ENCODE measurements around the gene CARD9.

Gene CARD9

GRCh38 chr9:136387217-136387616 lies 13.7 kb upstream of the CARD9 start:
- peaks cover 77% of the 10 kb centered on the region for H3K36me3 ChIP-seq (ENCODE audit: control insufficient read depth, low read length)
- no peaks in the 10 kb centered on the region for H3K27me3 ChIP-seq (ENCODE audit: control insufficient read depth, low read length)
- TF ChIP-seq CTCF (IDR thresholded peaks at IDR 0.05; ENCODE audit: low read depth, low read length, poor library complexity, severe bottlenecking), result no peak
- TF ChIP-seq EZH2phosphoT487 (IDR thresholded peaks at IDR 0.05; ENCODE audit: borderline replicate concordance, low read length), result no peak
- H3K79me2 ChIP-seq (ENCODE audit: control insufficient read depth, low read length), result no peaks in the 10 kb centered on the region
- no peaks in the 10 kb centered on the region for H3K4me1 ChIP-seq (ENCODE audit: control insufficient read depth, low read length)
- H3K4me2 ChIP-seq (ENCODE audit: low read length), result no peak overlapping the region
- H3F3A ChIP-seq (ENCODE audit: control insufficient read depth, insufficient read depth), result no peaks in the 10 kb centered on the region
- no peaks in the 10 kb centered on the region for H3K9me2 ChIP-seq (replicated peaks; ENCODE audit: control insufficient read depth, low read length)
- H4K20me1 ChIP-seq (ENCODE audit: control insufficient read depth, insufficient read depth, low read depth, low read length), result no peaks in the 10 kb centered on the region
- H3K27ac ChIP-seq (ENCODE audit: low read depth, low read length), result no peak overlapping the region
- no peak overlapping the region for H3K4me3 ChIP-seq (ENCODE audit: low read length)
- H3K9me3 ChIP-seq (ENCODE audit: control insufficient read depth, insufficient read depth, low read length), result no peaks in the 10 kb centered on the region

GRCh38 chr9:136386018-136386417 lies 12.5 kb upstream of the CARD9 start:
- H3K4me2 ChIP-seq (ENCODE audit: low read length), result no peak overlapping the region
- no peaks in the 10 kb centered on the region for H3K9me2 ChIP-seq (replicated peaks; ENCODE audit: control insufficient read depth, low read length)
- peaks cover 77% of the 10 kb centered on the region for H3K36me3 ChIP-seq (ENCODE audit: control insufficient read depth, low read length)
- H3F3A ChIP-seq (ENCODE audit: control insufficient read depth, insufficient read depth), result no peaks in the 10 kb centered on the region
- H3K27me3 ChIP-seq (ENCODE audit: control insufficient read depth, low read length), result no peaks in the 10 kb centered on the region
- no peaks in the 10 kb centered on the region for H4K20me1 ChIP-seq (ENCODE audit: control insufficient read depth, insufficient read depth, low read depth, low read length)
- H3K79me2 ChIP-seq (ENCODE audit: control insufficient read depth, low read length), result no peaks in the 10 kb centered on the region
- no peak overlapping the region for H3K4me3 ChIP-seq (ENCODE audit: low read length)
- H3K9me3 ChIP-seq (ENCODE audit: control insufficient read depth, insufficient read depth, low read length), result no peaks in the 10 kb centered on the region
- no peak overlapping the region for H3K27ac ChIP-seq (ENCODE audit: low read depth, low read length)
- TF ChIP-seq CTCF (IDR thresholded peaks at IDR 0.05; ENCODE audit: low read depth, low read length, poor library complexity, severe bottlenecking) (no peak), EZH2phosphoT487 (IDR thresholded peaks at IDR 0.05; ENCODE audit: borderline replicate concordance, low read length) (no peak)
- no peaks in the 10 kb centered on the region for H3K4me1 ChIP-seq (ENCODE audit: control insufficient read depth, low read length)

GRCh38 chr9:136385015-136385414 lies 11.5 kb upstream of the CARD9 start:
- H3K79me2 ChIP-seq (ENCODE audit: control insufficient read depth, low read length), result no peaks in the 10 kb centered on the region
- TF ChIP-seq EZH2phosphoT487 (IDR thresholded peaks at IDR 0.05; ENCODE audit: borderline replicate concordance, low read length), result no peak
- TF ChIP-seq CTCF (IDR thresholded peaks at IDR 0.05; ENCODE audit: low read depth, low read length, poor library complexity, severe bottlenecking), result no peak
- H3K9me2 ChIP-seq (replicated peaks; ENCODE audit: control insufficient read depth, low read length), result no peaks in the 10 kb centered on the region
- H4K20me1 ChIP-seq (ENCODE audit: control insufficient read depth, insufficient read depth, low read depth, low read length), result no peaks in the 10 kb centered on the region
- H3K9me3 ChIP-seq (ENCODE audit: control insufficient read depth, insufficient read depth, low read length), result no peaks in the 10 kb centered on the region
- no peak overlapping the region for H3K4me2 ChIP-seq (ENCODE audit: low read length)
- H3K27ac ChIP-seq (ENCODE audit: low read depth, low read length), result no peak overlapping the region
- no peak overlapping the region for H3K4me3 ChIP-seq (ENCODE audit: low read length)
- no peaks in the 10 kb centered on the region for H3F3A ChIP-seq (ENCODE audit: control insufficient read depth, insufficient read depth)
- no peaks in the 10 kb centered on the region for H3K27me3 ChIP-seq (ENCODE audit: control insufficient read depth, low read length)
- H3K4me1 ChIP-seq (ENCODE audit: control insufficient read depth, low read length), result no peaks in the 10 kb centered on the region
- H3K36me3 ChIP-seq (ENCODE audit: control insufficient read depth, low read length), result peaks cover 82% of the 10 kb centered on the region

- Histone ChIP-seq H3K4me1 (ENCODE audit: control insufficient read depth, low read length) (no peaks in the 10 kb centered on the region), H4K20me1 (ENCODE audit: control insufficient read depth, insufficient read depth, low read depth, low read length) (no peaks in the 10 kb centered on the region), H3K9me2 (replicated peaks; ENCODE audit: control insufficient read depth, low read length) (no peaks in the 10 kb centered on the region)
Observed at GRCh38 chr9:136383436-136383835, 10.0 kb upstream of the CARD9 start.

More at GRCh38 chr9:136383436-136383835, 10.0 kb upstream of the CARD9 start:
- H3F3A ChIP-seq (ENCODE audit: control insufficient read depth, insufficient read depth), result no peaks in the 10 kb centered on the region
- no peak overlapping the region for H3K4me2 ChIP-seq (ENCODE audit: low read length)
- no peaks in the 10 kb centered on the region for H3K9me3 ChIP-seq (ENCODE audit: control insufficient read depth, insufficient read depth, low read length)
- no peak overlapping the region for H3K4me3 ChIP-seq (ENCODE audit: low read length)
- TF ChIP-seq CTCF (IDR thresholded peaks at IDR 0.05; ENCODE audit: low read depth, low read length, poor library complexity, severe bottlenecking), result no peak
- no peak for TF ChIP-seq EZH2phosphoT487 (IDR thresholded peaks at IDR 0.05; ENCODE audit: borderline replicate concordance, low read length)
- H3K36me3 ChIP-seq (ENCODE audit: control insufficient read depth, low read length), result peaks cover 80% of the 10 kb centered on the region
- no peaks in the 10 kb centered on the region for H3K27me3 ChIP-seq (ENCODE audit: control insufficient read depth, low read length)
- H3K79me2 ChIP-seq (ENCODE audit: control insufficient read depth, low read length), result no peaks in the 10 kb centered on the region
- H3K27ac ChIP-seq (ENCODE audit: low read depth, low read length), result no peak overlapping the region

Measured in DOHH2 (cell line).